GM18519 (cell line): ENCODE data around the gene INPP4B.
"Not testable (repeated sequence)": the region's sequence is repeated elsewhere in the genome, so short reads cannot be mapped to it uniquely, and the experiment has no call there.

Experiments
- ATAC-seq: cut with Tn5 transposase; IDR thresholded peaks from one replicate; pipeline ENCODE4 v1.9.1; 2021; ENCODE audit warnings: mild to moderate bottlenecking, moderate library complexity; ENCODE audit not compliant: unreplicated experiment, low FRiP score

INPP4B gene

GRCh38 chr4:142397364-142397991 is 448.6 kb downstream of the INPP4B start:
- ATAC-seq = not testable (repeated sequence)

GRCh38 chr4:142396279-142396678 is 449.8 kb downstream of the INPP4B start:
- ATAC-seq = no peak

GRCh38 chr4:142393127-142393526 is 453.0 kb downstream of the INPP4B start:
- ATAC-seq = no peak

GRCh38 chr4:142386856-142387255 is 459.2 kb downstream of the INPP4B start:
- ATAC-seq = no peak

GRCh38 chr4:142386449-142386848 is 459.7 kb downstream of the INPP4B start:
- ATAC-seq = no peak

- ATAC-seq = no peak
Measured at GRCh38 chr4:142383800-142384470, 462.2 kb downstream of the INPP4B start.

- ATAC-seq = no peak
Measured at GRCh38 chr4:142383354-142383753, 462.7 kb downstream of the INPP4B start.

- ATAC-seq = no peak
Measured at GRCh38 chr4:142380052-142380602, 466.0 kb downstream of the INPP4B start.

- no peak for ATAC-seq
Measured at GRCh38 chr4:142379277-142380051, 466.6 kb downstream of the INPP4B start.

GRCh38 chr4:142378179-142378578 is 467.9 kb downstream of the INPP4B start:
- no peak for ATAC-seq

- no peak for ATAC-seq
Measured at GRCh38 chr4:142377342-142378091, 468.6 kb downstream of the INPP4B start.

- ATAC-seq = no peak
Measured at GRCh38 chr4:142376204-142376603, 469.9 kb downstream of the INPP4B start.

- no peak for ATAC-seq
Measured at GRCh38 chr4:142373610-142374009, 472.5 kb downstream of the INPP4B start.

GRCh38 chr4:142372530-142373260 is 473.4 kb downstream of the INPP4B start:
- no peak for ATAC-seq

GRCh38 chr4:142369141-142369540 is 477.0 kb downstream of the INPP4B start:
- ATAC-seq = no peak

- ATAC-seq = no peak
Measured at GRCh38 chr4:142367418-142368180, 478.5 kb downstream of the INPP4B start.

GRCh38 chr4:142366769-142367181 is 479.3 kb downstream of the INPP4B start:
- ATAC-seq = no peak

GRCh38 chr4:142365391-142365790 is 480.7 kb downstream of the INPP4B start:
- no peak for ATAC-seq

- ATAC-seq = no peak
Measured at GRCh38 chr4:142363686-142364085, 482.4 kb downstream of the INPP4B start.
